NCI-H526 (cell line): ENCODE results near the gene PLD1.
A peak's percentile ranks its signal among the peaks of the same experiment; 100 is the strongest.

ENCODE experiments used
- DNase-seq, 2 experiments: peaks; one replicate each; lab custom pipeline; 2025; lab: John Stamatoyannopoulos, UW

PLD1 gene

GRCh38 chr3:171797873-171798272 lies 12.4 kb downstream of the PLD1 start:
- DNase-seq = no peak

DNA sequence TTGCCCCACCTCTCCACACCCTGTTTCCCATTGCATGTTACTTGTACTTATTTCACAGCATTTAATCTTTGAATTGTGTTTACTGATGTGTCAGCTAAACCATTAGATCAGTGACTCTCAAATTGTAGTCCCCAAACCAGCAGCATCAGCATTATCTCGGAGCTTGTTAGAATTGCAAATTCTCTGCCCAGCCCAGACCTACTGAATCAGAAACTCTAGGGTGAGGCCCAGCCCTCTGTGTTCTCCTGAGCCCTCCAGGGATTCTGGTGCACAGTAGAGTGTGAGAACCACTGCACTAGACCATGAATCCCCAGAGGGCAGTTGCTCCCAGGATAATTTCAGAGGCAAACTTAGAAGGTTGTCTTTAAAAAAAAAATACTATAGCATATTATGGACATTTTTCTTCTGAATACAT lies 13.0 kb downstream of the PLD1 start:
- DNase-seq = peak; percentile 97 to 98

DNA sequence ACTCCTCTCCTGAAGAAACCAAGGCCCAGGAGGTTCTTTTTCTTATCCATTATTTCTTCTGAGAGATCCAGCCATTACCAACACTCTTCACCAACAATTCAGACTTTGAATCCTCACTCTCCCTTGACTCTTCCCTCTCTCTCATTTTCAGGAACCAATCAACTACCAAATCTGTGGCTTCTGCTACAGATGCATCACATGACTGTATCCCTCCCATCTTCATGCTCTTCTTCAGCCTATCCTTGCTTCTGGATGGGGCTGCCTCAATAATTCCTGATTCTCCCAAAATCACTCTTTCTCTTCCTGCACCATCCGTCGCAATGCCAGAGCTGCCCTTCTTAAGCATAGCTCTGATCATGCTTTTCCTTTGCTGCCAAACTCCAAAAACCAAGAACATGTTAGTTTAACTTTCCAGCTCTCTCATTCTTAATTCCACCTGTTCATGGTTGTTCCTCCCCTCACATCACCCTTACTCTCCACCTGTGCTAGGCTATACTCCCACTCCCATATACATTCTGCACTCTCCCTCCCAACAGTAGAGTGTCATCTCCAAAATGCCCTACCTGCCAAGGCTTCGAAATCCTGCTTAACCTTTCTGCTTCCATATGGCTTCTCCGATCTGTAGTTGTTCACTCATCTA lies 13.5 kb downstream of the PLD1 start:
- no peak for DNase-seq

GRCh38 chr3:171792531-171792930 lies 17.8 kb downstream of the PLD1 start:
- no peak for DNase-seq

DNA sequence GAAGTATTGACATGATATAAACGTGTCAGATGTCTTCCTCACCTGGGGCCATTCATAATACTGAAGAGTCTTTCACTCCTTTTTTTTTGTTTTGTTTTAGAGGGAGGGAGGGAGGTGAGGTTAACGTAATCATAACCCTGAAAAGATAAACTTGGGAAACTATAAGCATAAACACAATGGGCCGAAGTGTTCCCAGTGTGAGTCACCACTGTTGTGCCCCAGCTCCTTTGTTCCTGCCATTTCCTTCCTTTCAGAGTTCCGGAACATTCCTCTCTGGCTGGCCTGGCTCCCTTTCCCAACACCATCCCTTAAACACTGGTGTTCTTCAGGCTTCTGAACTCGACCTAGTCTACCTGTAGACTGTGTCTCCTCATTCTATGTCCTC lies 18.6 kb downstream of the PLD1 start:
- no peak for DNase-seq

DNA sequence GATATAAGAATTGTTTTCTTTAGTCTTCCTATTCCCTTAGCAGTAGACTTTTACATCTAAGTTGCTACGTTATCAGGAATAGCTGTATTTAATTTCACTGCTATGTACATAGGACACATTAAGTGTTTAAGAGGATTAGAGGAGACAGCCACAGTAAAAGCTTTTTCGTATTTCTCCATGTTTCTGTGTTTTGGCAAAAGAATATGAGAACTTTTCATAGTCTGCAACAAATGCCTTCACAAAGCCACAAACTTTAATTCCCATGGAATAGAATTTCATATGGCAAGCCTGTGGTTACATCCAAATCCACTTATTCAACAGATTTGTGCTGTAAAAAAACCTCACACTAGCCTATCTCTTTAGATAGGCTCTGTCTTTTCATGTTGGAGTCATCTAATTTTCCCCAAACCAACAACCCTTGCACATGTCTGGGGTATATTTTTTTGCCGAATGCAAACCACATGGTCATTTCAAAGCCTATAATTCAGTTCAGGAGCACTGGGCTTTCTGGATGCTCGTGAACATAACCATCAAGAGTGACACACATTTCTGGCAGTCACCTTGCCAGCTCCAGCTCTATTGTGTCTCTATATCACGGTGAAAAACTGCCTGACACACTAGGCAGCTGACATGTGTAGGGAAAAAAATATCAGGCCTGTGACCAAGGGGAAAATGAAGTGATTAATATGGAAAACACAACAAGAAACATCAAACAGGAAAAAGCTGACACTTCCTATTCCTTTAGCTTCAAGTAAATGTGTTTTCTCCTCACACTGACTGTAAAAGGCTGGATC lies 19.2 kb downstream of the PLD1 start:
- DNase-seq = no peak

DNA sequence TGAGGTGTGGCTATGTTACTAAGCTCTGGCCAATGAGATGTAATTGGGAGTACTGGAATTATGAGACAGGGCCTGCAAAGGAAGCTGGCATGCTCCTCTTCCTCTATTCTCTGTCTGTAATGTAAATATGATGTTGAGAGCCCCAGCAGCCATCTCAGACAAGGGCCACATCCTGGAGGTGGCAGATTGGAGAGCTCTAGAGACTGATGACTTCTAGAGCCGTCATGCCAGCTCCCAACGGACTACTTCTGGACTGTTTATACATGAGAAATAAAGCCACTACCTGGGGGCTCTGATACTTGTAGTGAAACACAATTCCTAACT lies 19.7 kb downstream of the PLD1 start:
- peak in 1 of 2 experiments; percentile 18 for DNase-seq

- peak; percentile 27 to 38 for DNase-seq
Observed at GRCh38 chr3:171789759-171790505, 20.4 kb downstream of the PLD1 start.

DNA sequence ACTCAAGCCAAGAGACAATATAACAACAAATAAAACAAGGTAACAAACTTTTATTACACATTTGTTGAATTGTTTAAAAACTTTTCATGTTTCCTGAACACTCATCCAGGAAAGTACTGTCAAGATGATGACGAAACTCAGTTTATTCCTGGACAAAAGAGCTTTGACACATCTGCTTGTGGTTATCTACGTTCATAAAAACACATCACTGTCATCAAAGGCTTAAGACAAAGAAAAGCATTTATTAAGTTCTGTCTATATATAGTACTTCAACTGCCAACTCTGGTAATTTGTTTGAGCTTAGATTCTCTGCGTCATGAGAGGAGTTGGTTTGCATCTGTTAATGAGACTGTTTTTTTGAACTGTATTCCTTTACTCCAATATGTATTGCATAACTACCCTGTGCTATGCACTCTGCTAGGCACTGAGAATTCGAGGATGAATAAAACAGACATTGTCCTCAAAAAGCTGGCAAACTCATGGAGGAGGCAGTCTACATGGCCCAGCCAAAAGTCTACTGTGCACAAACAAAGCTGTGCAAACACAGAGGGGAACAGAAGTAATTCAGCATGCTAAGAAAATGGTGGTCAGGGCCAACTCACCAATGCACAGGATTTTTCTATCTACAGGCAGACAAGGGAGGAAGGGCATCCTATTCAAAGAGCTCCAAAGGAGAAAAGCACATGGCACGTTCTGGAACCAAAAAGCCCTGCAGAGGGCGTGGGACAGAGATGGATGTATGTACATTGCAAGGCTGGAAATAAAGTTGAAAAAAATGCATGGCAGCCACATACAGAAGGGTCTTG lies 21.5 kb downstream of the PLD1 start:
- DNase-seq = peak; percentile 94 to 98

- peak in 1 of 2 experiments; percentile 77 for DNase-seq
Observed at GRCh38 chr3:171786997-171787396, 23.3 kb downstream of the PLD1 start.

DNA sequence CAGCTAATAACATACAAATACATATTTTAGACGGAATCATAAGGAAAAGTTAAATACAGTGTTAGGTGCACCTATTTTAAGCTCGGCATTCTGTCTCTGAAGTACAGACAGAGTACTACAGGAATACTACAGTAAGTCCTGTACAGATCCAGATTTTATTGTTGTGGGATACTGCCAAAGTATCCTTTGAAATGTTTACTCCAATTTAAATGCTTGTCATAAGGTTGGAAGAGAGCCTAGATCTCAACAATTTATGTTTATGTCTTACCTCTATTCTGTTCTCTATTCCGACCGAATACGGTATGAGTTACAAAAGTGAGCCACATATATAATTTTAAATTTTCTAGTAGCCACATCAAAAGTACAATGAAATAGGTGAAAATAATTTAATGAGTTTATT lies 25.3 kb downstream of the PLD1 start:
- DNase-seq = no peak

- DNase-seq = no peak
Observed at GRCh38 chr3:171784387-171784786, 25.9 kb downstream of the PLD1 start.

DNA sequence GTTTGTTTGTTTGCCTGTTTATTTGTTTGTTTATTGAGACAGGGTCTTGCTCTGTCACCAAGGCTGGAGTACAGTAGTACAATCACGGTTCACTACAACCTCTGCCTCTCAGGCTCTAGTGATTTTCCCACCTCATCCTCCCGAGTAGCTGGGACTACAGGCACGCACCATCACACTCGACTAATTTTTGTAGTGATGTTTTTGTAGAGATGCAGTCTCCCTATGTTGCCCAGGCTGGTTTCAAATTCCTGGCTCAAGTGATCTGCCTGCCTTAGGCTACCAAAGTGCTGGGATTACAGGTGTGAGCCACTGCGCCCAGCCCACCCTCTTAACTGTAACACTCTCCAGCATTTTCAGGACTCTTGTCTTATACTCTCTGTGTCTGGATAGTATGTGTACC lies 26.7 kb downstream of the PLD1 start:
- DNase-seq = no peak

DNA sequence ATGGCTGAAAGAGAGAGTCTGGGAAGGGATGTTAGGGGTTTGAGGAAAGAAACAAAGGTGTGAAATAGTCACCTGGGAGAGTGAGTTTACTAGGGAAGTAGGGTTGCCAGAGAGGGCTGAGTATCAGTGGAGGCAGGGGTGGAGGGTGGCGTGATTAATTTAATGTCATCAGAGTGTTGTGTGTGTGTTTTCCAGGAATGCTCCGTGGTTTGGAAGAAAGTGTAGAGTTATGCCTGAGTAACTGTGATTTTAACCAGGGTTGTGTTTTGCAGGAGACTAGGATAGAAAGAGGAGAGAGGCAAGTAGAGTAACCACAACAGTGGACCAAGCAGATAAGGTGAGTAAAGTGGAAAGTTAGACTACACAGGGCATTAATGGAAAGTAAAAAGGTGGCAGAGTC lies 27.2 kb downstream of the PLD1 start:
- no peak for DNase-seq

GRCh38 chr3:171782617-171783016 lies 27.7 kb downstream of the PLD1 start:
- no peak for DNase-seq

- no peak for DNase-seq
Observed at GRCh38 chr3:171781711-171782127, 28.6 kb downstream of the PLD1 start.

DNA sequence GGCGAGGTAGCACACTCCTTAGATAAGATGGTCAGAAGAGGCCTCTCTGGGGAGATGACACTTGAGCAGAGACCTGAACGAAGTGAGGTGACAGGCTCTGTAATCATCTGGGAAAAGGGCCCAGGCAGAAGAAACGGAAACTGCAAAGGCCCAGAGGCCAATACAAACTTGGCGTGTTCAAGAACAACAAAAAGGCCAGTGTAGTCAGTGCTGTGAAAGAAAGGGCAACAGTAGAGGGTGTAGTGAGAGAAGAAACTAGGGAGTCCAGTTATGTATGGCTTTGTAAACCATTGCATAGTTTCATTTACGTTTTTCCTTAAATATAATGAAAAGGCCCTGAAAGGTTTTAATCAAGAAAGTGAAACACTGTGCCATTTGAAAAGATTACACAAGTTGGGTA lies 31.8 kb downstream of the PLD1 start:
- no peak for DNase-seq

- DNase-seq = no peak
Observed at GRCh38 chr3:171777596-171777995, 32.7 kb downstream of the PLD1 start.

DNA sequence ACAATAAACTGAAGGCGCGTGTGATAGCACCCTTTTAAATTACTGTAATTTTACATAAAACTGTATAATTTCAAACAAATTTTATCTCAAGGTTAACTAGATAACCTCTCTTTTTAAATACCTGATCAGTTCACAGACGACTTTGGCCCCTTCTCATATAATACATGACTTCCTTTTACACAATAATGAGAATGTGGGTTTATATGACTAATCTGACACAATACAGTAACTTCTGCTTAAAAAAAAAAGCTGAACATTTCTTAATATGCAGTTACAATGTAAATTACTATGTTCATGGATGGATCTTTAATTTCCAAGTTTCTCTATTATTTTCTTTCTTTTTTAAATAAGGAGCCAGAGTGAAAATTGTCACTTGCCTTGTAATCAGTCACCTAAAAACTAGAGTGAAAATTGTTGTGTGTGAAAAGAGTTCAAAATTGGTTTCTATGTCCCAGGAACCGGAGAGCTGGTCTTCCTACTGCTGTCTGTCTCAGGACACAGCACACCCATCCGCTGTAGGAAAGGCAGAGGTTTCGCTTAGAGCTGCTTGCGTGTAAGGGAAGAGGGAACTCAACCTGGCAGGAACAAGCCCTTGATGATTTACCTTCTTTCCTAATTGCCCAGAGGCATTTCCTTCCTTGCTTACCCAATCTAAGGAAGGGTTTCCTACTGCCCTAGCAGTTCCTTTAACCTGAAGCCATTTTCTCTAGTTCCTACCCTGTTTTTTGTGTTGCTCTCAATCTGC lies 33.3 kb downstream of the PLD1 start:
- DNase-seq = peak; percentile 80 to 83

DNA sequence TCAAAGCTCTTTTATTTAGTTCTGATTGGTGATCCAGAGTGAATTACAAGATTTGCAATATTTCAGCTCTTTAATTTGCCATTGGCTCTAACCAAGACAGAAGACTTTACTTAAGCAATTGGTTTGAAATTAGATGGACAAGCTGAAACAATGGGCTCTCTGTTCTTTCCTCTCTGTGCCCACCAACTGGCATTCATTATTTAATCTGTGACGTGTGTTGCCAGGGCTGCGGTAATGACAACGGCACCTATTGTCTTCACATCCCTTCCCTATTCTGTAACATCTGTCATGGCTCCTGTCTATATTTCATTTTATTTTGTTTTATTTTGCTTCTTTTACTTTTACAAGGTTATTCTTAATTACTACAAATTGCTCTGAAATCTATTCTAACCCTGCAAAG lies 33.9 kb downstream of the PLD1 start:
- peak; percentile 98 to 99 for DNase-seq

DNA sequence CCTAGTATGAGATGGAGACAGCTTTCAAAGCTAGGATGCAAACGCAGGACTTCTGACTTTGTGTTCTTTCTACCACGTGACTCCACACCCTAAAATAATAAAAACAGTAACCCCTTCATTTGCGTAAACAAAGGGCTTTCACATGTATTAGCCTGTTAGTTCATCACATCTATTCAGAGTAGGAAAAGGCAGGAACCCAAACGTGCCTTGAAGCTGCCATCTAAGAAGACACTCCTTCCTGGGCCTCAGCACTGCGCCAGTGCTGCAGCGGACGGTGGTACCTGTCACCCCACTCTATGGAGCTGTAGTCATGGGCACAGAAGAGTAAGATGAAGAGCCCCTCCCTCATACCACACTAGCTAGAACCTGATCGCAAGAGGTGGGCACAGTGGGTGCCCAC lies 34.3 kb downstream of the PLD1 start:
- DNase-seq = peak; percentile 89 to 92

- DNase-seq = peak; percentile 33 to 64
Observed at GRCh38 chr3:171774521-171774920, 35.8 kb downstream of the PLD1 start.
